OCI-LY1 (cell line): ENCODE results near the gene PSMA7.

Experiments
- H2AFZ ChIP-seq: fragments of 200-600 bp; sonication (generic), shearing (Covaris generic); 2 replicates; pipeline ENCODE4 v1.6.0; 2014; ENCODE audit warnings: antibody characterized with exemption, mild to moderate bottlenecking, low read length
- H3F3A ChIP-seq: fragments of 200-600 bp; sonication (generic), shearing (Covaris generic); 2 replicates; pipeline ENCODE4 v1.6.0; 2014; ENCODE audit warnings: mild to moderate bottlenecking, antibody characterized with exemption, low read length, moderate library complexity; ENCODE audit not compliant: insufficient read depth
- H3K27ac ChIP-seq: fragments of 200-600 bp; sonication (generic); 2 replicates; pipeline ENCODE4 v1.5.1; 2014; ENCODE audit warnings: low read length, mixed run types, mild to moderate bottlenecking, low read depth; ENCODE audit not compliant: poor library complexity, severe bottlenecking
- H3K27me3 ChIP-seq: fragments of 200-600 bp; sonication (generic); 2 replicates; pipeline ENCODE4 v1.6.0; 2014; ENCODE audit warnings: antibody characterized with exemption, mild to moderate bottlenecking, low read length, moderate library complexity; ENCODE audit not compliant: insufficient read depth
- H3K36me3 ChIP-seq: fragments of 200-600 bp; sonication (generic); 2 replicates; pipeline ENCODE4 v1.6.1; 2014; ENCODE audit warnings: mild to moderate bottlenecking, antibody characterized with exemption, low read length, moderate library complexity, mixed read lengths; ENCODE audit not compliant: insufficient read depth
- H3K4me1 ChIP-seq: fragments of 200-600 bp; sonication (generic); 2 replicates; pipeline ENCODE4 v1.5.1; 2014; ENCODE audit warnings: mild to moderate bottlenecking, low read length, moderate library complexity; ENCODE audit not compliant: insufficient read depth, severe bottlenecking
- H3K4me2 ChIP-seq: fragments of 200-600 bp; sonication (generic), shearing (Covaris generic); 2 replicates; pipeline ENCODE4 v1.6.1; 2014; ENCODE audit warnings: low read length
- H3K4me3 ChIP-seq: fragments of 200-600 bp; sonication (generic); 2 replicates; pipeline ENCODE4 v1.5.1; 2014; ENCODE audit warnings: low read length, low read depth, mild to moderate bottlenecking, mixed read lengths; ENCODE audit not compliant: poor library complexity, severe bottlenecking
- H3K79me2 ChIP-seq: fragments of 200-600 bp; shearing (Covaris generic); 2 replicates; pipeline ENCODE4 v1.6.1; 2016; ENCODE audit warnings: mixed run types, low read length, mixed read lengths; ENCODE audit not compliant: insufficient read depth
- H3K9ac ChIP-seq: fragments of 200-600 bp; sonication (generic), shearing (Covaris generic); 2 replicates; pipeline ENCODE4 v1.6.1; 2014; ENCODE audit warnings: mild to moderate bottlenecking, low read length, mixed read lengths
- H3K9me2 ChIP-seq: fragments of 200-600 bp; sonication (generic), shearing (Covaris generic); 2 replicates; pipeline ENCODE4 v1.6.1; 2014; ENCODE audit warnings: low read depth, mild to moderate bottlenecking, low read length, mixed read lengths
- H3K9me3 ChIP-seq: fragments of 200-600 bp; shearing (Covaris generic); 2 replicates; pipeline ENCODE4 v1.6.1; 2014; ENCODE audit warnings: low read length, mixed read lengths
- H4K20me1 ChIP-seq: fragments of 200-600 bp; sonication (generic), shearing (Covaris generic); 2 replicates; pipeline ENCODE4 v1.6.0; 2016; ENCODE audit warnings: mild to moderate bottlenecking, low read length; ENCODE audit not compliant: insufficient read depth
- CTCF ChIP-seq: fragments of 200-600 bp; sonication (generic), shearing (Covaris generic); IDR thresholded peaks from 2 replicates; pipeline ENCODE4 v1.5.1; 2017; ENCODE audit warnings: mild to moderate bottlenecking, antibody characterized with exemption, low read length, moderate library complexity, mixed read lengths
- EZH2 ChIP-seq: fragments of 200-600 bp; sonication (generic), shearing (Covaris generic); IDR thresholded peaks from 2 replicates; pipeline ENCODE4 v1.8.0; 2017; ENCODE audit warnings: borderline replicate concordance, mixed run types, mild to moderate bottlenecking, antibody characterized with exemption, low read length, moderate library complexity, mixed read lengths

The PSMA7 gene

GRCh38 chr20:62176866-62177265 is 33.7 kb upstream of the PSMA7 start:
- Histone ChIP-seq H3F3A (no peaks in the 10 kb centered on the region), H4K20me1 (no peaks in the 10 kb centered on the region), H3K4me1 (peaks cover 4% of the 10 kb centered on the region), H3K27ac (no peak overlapping the region), H3K4me3 (no peak overlapping the region), H3K27me3 (no peaks in the 10 kb centered on the region), H3K79me2 (no peaks in the 10 kb centered on the region), H3K9me3 (no peaks in the 10 kb centered on the region), H2AFZ (no peak overlapping the region), H3K4me2 (no peak overlapping the region), H3K36me3 (no peaks in the 10 kb centered on the region), H3K9me2 (no peaks in the 10 kb centered on the region), H3K9ac (no peak overlapping the region)
- no peak for TF ChIP-seq CTCF
- no peak for TF ChIP-seq EZH2

GRCh38 chr20:62175711-62176110 is 32.5 kb upstream of the PSMA7 start:
- Histone ChIP-seq H3K27ac (no peak overlapping the region), H3K9me2 (no peaks in the 10 kb centered on the region), H4K20me1 (no peaks in the 10 kb centered on the region), H3K9me3 (no peaks in the 10 kb centered on the region), H3K27me3 (no peaks in the 10 kb centered on the region), H3K4me3 (no peak overlapping the region), H3K4me2 (no peak overlapping the region), H2AFZ (no peak overlapping the region), H3K36me3 (no peaks in the 10 kb centered on the region), H3F3A (no peaks in the 10 kb centered on the region), H3K4me1 (no peaks in the 10 kb centered on the region), H3K9ac (no peak overlapping the region), H3K79me2 (no peaks in the 10 kb centered on the region)
- TF ChIP-seq EZH2 (no peak), CTCF (no peak)

GRCh38 chr20:62174870-62175624 is 31.9 kb upstream of the PSMA7 start:
- Histone ChIP-seq H3K4me2 (no peak overlapping the region), H3K4me1 (no peaks in the 10 kb centered on the region), H3K79me2 (no peaks in the 10 kb centered on the region), H3K4me3 (no peak overlapping the region), H3K27me3 (no peaks in the 10 kb centered on the region), H3K9me3 (no peaks in the 10 kb centered on the region), H3K27ac (no peak overlapping the region), H3K9ac (no peak overlapping the region), H3K36me3 (no peaks in the 10 kb centered on the region), H4K20me1 (no peaks in the 10 kb centered on the region), H3K9me2 (no peaks in the 10 kb centered on the region), H2AFZ (no peak overlapping the region), H3F3A (no peaks in the 10 kb centered on the region)
- TF ChIP-seq EZH2, result no peak
- no peak for TF ChIP-seq CTCF
